TTC549 (cell line): ENCODE data around the gene CDC37L1.

Experiments used
- FAIRE-seq: peaks from 2 replicates; lab custom pipeline; 2012; peaks lifted over from hg19 to GRCh38; lab: Jason Lieb, UNC

Gene CDC37L1

DNA sequence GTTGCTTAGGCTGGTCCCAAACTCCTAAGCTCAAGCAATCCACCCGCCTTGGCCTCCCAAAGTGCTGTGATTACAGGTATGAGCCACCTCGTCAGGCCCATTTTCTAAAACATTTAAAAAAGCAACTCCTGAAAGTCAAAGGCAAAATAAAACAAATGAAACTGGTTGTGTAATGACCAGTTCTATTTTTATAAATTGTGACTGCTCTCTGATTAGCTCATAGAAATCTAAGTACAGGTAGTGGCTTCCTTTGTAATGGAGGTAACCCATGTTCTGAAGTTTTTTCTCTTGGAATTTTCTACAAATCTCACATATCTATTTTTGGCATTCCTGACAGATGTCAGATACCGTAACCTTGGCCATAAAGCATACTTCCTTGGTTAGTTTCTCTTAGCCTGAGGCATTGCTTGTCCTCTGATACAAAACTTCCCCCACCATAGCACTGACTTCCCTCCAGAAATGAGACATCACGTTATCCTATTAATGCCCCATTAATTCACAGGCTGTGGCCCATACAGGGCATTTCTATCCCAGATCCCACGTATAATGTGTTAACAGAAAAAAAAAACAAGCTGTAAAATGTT, 75.7 kb downstream of the CDC37L1 start:
- no peak for FAIRE-seq

DNA sequence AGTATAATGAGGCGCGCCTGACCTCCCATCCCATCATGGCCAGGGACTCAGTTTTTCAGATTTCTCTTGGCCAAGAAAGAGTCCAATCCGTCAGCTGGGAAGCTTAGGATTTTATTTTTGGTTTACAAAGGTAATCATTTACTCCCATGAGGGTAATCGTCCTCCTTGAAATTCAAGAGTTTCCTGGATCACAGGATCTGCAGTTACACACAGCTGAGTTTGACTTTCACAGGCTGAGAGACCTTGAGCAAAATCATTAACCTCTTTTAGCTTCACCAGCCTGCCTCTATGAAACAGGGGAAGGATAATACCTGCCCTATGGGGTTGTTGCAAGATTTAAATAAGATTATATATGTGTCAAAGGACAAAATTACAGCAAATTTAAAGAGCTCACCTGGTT, 77.1 kb downstream of the CDC37L1 start:
- no peak for FAIRE-seq
